ENCODE measurements around the gene APOBEC3H. TPM values are rescaled to one million over a fixed set of nuclear protein-coding genes. Genes with fewer than 3 reads are reported as not detected.

The APOBEC3H gene
- total and polyA plus RNA-seq, 2 experiments from 2014 or later, result not detected

- Histone ChIP-seq H3K9me2 (replicated peaks; ENCODE audit: insufficient read depth) (no peaks in the 10 kb centered on the region), H4K20me1 (ENCODE audit: insufficient read depth, poor library complexity, severe bottlenecking) (no peaks in the 10 kb centered on the region), H3K4me1 (ENCODE audit: insufficient read depth) (no peaks in the 10 kb centered on the region), H3K79me2 (no peaks in the 10 kb centered on the region), H3K4me3 (no peak overlapping the region), H3K27ac (no peak overlapping the region), H3K9me3 (ENCODE audit: low read depth) (no peaks in the 10 kb centered on the region), H3K27me3 (no peaks in the 10 kb centered on the region), H3K36me3 (replicated peaks; ENCODE audit: insufficient read depth, low read depth) (no peaks in the 10 kb centered on the region), H2AFZ (no peak overlapping the region), H3K4me2 (no peak overlapping the region)
- TF ChIP-seq EZH2 (IDR thresholded peaks at IDR 0.05; ENCODE audit: borderline replicate concordance) (no peak), EZH2phosphoT487 (IDR thresholded peaks at IDR 0.05; ENCODE audit: low read depth, severe bottlenecking, unreplicated experiment) (no peak), CTCF (IDR thresholded peaks at IDR 0.05; ENCODE audit: poor library complexity) (no peak)
- DNase-seq (ENCODE audit: low spot score), result no peak
- WGBS (ENCODE audit: low lambda C conversion rate, missing lambda C conversion rate), result 86% methylated on average over 12 of the region's 14 CpGs
These were observed 13.6 kb upstream of the APOBEC3H start for GRCh38 chr22:39083212-39084165.

GRCh38 chr22:39084666-39085065 is 12.4 kb upstream of the APOBEC3H start:
- TF ChIP-seq EZH2phosphoT487 (IDR thresholded peaks at IDR 0.05; ENCODE audit: low read depth, severe bottlenecking, unreplicated experiment), result no peak
- no peak for TF ChIP-seq EZH2 (IDR thresholded peaks at IDR 0.05; ENCODE audit: borderline replicate concordance)
- no peak for TF ChIP-seq CTCF (IDR thresholded peaks at IDR 0.05; ENCODE audit: poor library complexity)
- WGBS (ENCODE audit: low lambda C conversion rate, missing lambda C conversion rate), result 97% methylated on average over 8 of the region's 8 CpGs
- no peak overlapping the region for H3K4me2 ChIP-seq
- H3K9me2 ChIP-seq (replicated peaks; ENCODE audit: insufficient read depth), result no peaks in the 10 kb centered on the region
- no peak overlapping the region for H2AFZ ChIP-seq
- H4K20me1 ChIP-seq (ENCODE audit: insufficient read depth, poor library complexity, severe bottlenecking), result no peaks in the 10 kb centered on the region
- H3K4me3 ChIP-seq, result no peak overlapping the region
- DNase-seq (ENCODE audit: low spot score), result no peak
- no peaks in the 10 kb centered on the region for H3K4me1 ChIP-seq (ENCODE audit: insufficient read depth)
- H3K27ac ChIP-seq, result no peak overlapping the region
- no peaks in the 10 kb centered on the region for H3K27me3 ChIP-seq
- no peaks in the 10 kb centered on the region for H3K36me3 ChIP-seq (replicated peaks; ENCODE audit: insufficient read depth, low read depth)
- H3K79me2 ChIP-seq, result no peaks in the 10 kb centered on the region
- H3K9me3 ChIP-seq (ENCODE audit: low read depth), result no peaks in the 10 kb centered on the region

- no peak overlapping the region for H3K4me2 ChIP-seq
- no peak for DNase-seq (ENCODE audit: low spot score)
- no peaks in the 10 kb centered on the region for H3K9me3 ChIP-seq (ENCODE audit: low read depth)
- no peaks in the 10 kb centered on the region for H3K4me1 ChIP-seq (ENCODE audit: insufficient read depth)
- H2AFZ ChIP-seq, result no peak overlapping the region
- no peaks in the 10 kb centered on the region for H3K27me3 ChIP-seq
- H3K79me2 ChIP-seq, result no peaks in the 10 kb centered on the region
- H3K9me2 ChIP-seq (replicated peaks; ENCODE audit: insufficient read depth), result no peaks in the 10 kb centered on the region
- H4K20me1 ChIP-seq (ENCODE audit: insufficient read depth, poor library complexity, severe bottlenecking), result no peaks in the 10 kb centered on the region
- no peak overlapping the region for H3K4me3 ChIP-seq
- TF ChIP-seq CTCF (IDR thresholded peaks at IDR 0.05; ENCODE audit: poor library complexity) (no peak), EZH2 (IDR thresholded peaks at IDR 0.05; ENCODE audit: borderline replicate concordance) (no peak), EZH2phosphoT487 (IDR thresholded peaks at IDR 0.05; ENCODE audit: low read depth, severe bottlenecking, unreplicated experiment) (no peak)
- H3K36me3 ChIP-seq (replicated peaks; ENCODE audit: insufficient read depth, low read depth), result no peaks in the 10 kb centered on the region
- WGBS (ENCODE audit: low lambda C conversion rate, missing lambda C conversion rate), result 92% methylated on average over 3 of the region's 6 CpGs
- H3K27ac ChIP-seq, result no peak overlapping the region
These were observed 9.9 kb upstream of the APOBEC3H start for GRCh38 chr22:39087098-39087497.

All from hepatocyte (in vitro differentiated cells).